Retinal pigment epithelial cell (primary cell): Measurements from ENCODE around the gene AP1B1.
A peak's percentile ranks its signal among the peaks of the same experiment; 100 is the strongest.

Experiments
- DNase-seq: peaks from one replicate; pipeline ENCODE4 v3.0.0-alpha.2; 2010; ENCODE audit warnings: low read depth
- H3K4me3 ChIP-seq: 2 replicates; pipeline ENCODE4 v1.5.1; 2011; ENCODE audit warnings: mild to moderate bottlenecking, low read length, control low read depth, moderate library complexity
- CTCF ChIP-seq: conservative IDR thresholded peaks from 2 replicates; pipeline ENCODE4 v1.5.1; 2011; ENCODE audit warnings: low read depth, low read length, control low read depth, inconsistent platforms

The AP1B1 gene

GRCh38 chr22:29396126-29396525 lies 7.8 kb upstream of the AP1B1 start:
- no peak for DNase-seq
- no peak overlapping the region for H3K4me3 ChIP-seq
- TF ChIP-seq CTCF, result no peak

GRCh38 chr22:29394931-29395581 lies 6.7 kb upstream of the AP1B1 start:
- peak; percentile 28 for DNase-seq
- peak; percentile 83 for TF ChIP-seq CTCF
- no peak overlapping the region for H3K4me3 ChIP-seq

- TF ChIP-seq CTCF, result no peak
- no peak overlapping the region for H3K4me3 ChIP-seq
- DNase-seq, result no peak
Measured at GRCh38 chr22:29393019-29393608, 4.7 kb upstream of the AP1B1 start.

GRCh38 chr22:29391546-29391945 lies 3.2 kb upstream of the AP1B1 start:
- no peak for DNase-seq
- TF ChIP-seq CTCF, result no peak
- H3K4me3 ChIP-seq, result no peak overlapping the region

- no peak for DNase-seq
- no peak for TF ChIP-seq CTCF
- H3K4me3 ChIP-seq, result no peak overlapping the region
Measured at GRCh38 chr22:29390270-29390669, 1.9 kb upstream of the AP1B1 start.

- no peak for DNase-seq
- peak overlapping the region; percentile 70 for H3K4me3 ChIP-seq
- TF ChIP-seq CTCF, result no peak
Measured at GRCh38 chr22:29388759-29389090, 355 bp upstream of the AP1B1 start.

- TF ChIP-seq CTCF, result no peak
- DNase-seq, result no peak
- H3K4me3 ChIP-seq, result no peak overlapping the region
Measured at GRCh38 chr22:29386708-29387107, 1.7 kb downstream of the AP1B1 start.
